ENCODE measurements around the gene CDH4.
"Not testable (repeated sequence)": the region's sequence is repeated elsewhere in the genome, so short reads cannot be mapped to it uniquely, and the experiment has no call there.

Gene CDH4

DNA sequence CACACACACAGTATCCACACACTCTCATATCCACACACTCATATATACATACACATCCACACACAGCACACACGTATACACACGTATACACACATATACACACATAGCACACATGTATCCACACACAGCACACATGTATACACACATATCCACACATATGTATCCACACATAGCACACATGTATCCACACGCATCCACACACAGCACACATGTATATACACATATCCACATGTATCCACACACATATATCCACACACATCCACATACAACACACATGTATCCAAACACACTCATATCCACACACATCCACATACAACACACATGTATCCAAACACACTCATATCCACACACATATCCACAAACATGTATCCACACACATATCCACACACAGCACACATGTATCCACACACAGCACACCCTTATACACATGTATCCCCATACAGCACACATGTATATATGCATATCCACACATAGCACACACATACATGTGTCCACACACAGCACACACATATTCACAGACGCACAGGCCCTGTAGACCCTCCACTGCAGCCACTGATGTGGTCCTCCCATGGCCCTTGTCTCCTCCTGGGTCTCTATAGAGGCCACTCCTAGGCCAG lies 172.1 kb downstream of the CDH4 start:
- no peak for DNase-seq

DNA sequence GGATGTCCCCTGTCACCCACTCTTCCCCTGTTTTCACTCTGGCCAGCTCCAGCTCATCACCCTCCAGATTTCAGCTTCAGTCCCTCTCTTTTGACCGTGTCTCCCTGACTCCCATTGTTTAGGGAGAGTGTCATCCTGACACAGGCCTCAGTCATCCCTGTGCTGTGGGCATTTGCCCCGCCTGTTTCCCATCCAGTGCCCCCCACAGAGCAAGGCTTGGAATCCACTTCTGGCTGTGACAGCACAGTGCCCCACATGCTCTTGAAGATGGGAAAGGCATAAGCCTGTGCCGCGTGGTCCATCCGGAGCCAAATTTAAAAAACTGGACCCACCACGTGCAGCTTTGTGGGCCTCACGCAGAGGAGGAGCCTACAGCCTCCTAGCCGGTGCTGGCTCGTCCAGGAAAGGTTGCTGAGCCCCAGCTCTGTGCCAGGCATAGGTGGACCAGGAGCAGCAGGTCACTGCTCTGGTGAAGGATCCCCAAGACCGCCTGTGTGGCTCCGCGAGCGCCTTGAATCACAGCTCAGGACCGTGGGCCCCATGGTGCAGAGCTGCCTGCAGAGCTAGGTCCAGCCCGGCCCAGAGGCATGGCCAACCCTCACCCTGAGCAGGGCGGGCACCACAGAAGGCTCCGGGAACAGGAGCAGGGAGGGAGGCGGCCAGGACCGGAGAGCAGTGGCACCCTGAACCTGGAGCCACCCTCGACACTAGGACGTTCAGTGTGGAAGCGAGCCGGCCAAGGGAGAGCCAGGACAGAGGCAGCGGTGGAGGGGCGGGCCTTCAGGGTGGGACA lies 172.8 kb downstream of the CDH4 start:
- DNase-seq, result no peak

DNA sequence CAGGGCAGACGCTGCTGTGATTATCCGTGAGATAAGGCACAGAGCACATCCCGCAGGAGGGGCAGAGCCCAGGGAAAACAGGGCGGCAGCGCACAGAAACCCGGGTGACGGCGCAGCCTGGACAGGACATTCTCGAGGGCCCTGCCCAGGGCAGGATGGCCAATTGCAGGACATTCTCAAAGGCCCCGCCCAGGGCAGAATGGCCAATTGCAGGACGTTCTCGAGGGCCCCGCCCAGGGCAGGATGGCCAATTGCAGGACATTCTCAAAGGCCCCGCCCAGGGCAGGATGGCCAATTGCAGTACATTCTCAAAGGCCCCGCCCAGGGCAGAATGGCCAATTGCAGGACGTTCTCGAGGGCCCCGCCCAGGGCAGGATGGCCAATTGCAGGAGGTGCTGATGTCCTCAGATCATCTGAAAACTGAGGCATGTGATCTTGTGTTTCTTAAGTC lies 173.5 kb downstream of the CDH4 start:
- DNase-seq, result not testable (repeated sequence)

DNA sequence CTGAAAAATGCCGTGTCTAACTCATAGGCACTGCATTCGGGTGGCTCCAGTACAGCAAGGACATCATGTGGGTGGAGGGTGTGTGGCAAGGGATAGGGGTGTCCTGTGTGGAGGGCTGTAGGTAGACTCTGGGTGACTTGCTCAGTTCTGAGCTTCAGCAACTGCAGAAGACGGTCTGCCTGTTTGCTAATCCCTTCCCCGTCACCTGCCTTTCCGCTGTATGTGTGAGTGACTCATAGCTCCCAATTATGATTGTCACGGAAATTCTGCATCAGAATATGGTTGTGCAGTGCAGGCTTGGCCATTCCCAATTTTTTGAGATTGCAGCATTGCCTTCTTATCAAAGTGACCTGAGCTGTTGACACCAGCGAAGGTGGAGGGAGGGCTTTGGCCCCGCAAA lies 174.3 kb downstream of the CDH4 start:
- DNase-seq, result no peak

DNA sequence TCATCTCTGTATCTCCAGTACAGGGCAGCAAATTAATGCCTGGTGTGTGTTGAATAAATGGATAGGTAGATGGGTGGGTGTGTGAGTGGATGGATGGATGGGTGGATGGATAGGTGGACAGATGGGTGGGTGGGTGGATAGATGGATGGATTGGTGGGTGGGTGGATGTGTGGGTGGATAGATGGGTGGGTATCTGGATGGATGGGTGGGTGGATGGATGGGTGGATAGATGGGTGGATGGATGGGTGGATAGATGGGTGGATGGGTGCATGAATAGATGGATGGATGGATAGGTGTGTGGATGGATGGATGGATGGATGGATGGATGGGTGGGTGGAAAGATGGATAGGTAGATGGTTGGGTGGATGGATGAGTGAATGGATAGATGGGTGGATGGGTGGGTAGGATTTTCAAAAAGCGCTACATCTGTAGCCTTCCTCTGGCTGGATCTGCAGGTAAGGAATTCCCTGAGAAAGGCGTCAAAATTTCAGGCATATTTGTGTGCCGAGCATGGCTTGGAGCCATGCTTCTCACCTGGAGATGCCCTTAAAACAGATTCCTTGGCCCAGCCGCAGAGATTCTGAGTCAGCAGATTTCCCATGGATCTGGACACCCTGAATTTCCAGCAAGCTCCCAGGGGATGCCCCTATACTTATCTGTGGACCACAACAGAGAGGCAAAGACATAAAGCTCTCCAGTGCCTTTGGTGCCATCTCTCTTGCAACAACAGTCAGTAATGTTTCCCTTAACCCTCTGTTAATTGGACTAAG lies 177.6 kb downstream of the CDH4 start:
- DNase-seq, result no peak

DNA sequence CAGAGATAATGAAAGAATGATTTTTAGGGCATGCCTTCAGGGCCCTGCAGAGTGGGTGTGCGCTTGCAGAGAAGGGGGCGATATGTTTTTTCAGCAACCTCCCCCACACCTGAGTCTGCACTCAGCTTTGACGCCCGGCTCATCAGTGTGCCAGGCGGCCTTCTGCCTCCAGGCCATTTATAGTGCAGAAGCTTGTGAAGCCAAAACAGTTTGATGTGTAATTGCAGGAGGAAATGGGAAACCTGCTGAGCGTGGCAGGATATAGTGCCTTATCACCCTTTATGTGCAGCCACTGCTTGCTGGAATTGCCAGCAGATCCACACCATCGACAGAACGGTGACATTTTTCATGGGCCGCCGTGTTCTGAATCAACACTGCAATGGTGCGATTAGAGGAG lies 178.2 kb downstream of the CDH4 start:
- DNase-seq, result no peak

DNA sequence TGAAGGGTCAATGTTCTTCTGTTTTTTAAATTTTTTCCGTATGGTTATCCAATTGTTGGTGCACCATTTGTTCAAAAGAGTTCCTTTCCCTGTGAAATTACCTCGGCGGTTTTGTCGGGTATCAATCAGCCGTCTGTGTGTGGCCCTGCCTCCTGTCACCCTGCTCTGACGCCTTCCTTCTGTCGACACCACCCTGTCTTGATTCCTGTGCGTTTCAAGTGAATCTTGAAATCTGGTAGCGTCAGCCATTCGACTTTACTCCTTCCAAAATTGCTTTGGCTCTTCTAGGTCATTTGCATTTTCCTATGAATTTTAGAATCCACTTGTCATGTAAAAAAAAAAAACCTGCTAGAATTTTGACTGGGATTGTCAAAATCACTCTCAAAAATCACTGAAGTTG lies 181.1 kb downstream of the CDH4 start:
- DNase-seq, result no peak

DNA sequence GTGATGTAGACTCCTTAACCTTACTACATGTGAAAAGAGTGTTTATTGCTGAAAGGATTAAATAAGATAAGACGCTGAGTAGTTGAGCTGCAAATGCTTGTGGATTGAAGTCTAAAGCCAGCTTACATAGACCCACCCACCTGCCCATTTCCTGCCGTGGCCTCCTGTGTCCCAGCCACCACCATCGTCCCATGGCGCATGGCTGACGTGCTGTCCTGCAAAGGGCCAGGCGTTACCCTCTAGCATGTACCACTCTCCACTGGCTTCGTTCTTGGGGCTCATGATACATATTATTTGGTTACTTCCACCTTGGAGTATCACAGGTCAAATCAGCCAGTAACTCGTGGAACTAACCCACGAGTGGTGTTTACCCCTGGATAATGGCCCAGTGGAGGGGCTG lies 181.8 kb downstream of the CDH4 start:
- DNase-seq, result no peak

DNA sequence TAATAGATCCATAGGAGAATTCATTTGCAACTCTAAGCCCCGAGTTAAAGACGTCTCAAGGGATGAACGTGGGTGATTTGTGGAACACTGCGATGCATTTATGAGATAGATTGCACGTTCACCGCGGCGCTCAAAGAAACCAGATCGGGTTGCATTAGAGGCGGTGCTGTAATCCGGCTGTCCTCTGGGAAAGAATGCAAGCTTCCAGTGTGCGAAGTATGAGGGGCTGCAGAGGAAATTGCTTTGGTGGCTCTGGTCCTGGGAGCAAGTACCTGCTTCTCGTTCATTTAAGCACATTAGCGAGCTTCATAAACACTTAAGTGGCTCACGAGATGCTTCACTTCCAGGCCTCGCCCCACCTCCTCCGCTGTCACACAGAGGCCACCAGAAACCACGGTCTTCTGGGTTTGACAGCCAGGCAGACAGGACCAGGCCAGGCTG lies 182.3 kb downstream of the CDH4 start:
- DNase-seq, result no peak

DNA sequence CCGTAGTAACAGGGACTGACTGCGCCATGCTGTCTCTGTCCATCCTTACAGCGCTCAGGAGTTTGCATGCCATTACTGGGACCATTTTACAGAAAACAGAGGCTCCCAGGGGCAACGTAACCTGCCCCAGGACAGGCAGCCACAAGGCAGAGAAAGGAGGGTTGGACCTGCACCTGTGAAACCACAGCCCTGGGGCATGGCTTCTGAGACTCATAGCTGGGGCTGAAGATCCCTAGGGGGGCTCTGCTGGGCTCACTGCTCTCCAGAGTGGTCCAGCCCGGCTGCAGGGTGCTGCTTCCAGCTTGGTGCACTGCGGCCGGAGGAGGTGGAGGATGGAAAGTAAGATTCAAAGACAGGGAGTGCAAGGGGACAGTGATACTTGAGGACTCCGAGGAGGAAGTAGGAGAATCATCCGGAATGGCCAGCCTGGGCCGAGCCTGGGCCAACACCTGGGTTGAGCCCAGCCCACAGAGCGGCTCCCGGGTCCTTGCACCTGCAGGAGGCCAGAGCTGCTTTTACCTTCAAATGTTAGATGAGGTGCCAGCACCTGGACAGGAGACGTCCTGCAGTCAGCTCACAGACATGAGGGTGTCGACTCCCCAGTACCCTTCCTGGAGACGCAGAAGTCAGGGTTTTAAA lies 183.2 kb downstream of the CDH4 start:
- no peak for DNase-seq

DNA sequence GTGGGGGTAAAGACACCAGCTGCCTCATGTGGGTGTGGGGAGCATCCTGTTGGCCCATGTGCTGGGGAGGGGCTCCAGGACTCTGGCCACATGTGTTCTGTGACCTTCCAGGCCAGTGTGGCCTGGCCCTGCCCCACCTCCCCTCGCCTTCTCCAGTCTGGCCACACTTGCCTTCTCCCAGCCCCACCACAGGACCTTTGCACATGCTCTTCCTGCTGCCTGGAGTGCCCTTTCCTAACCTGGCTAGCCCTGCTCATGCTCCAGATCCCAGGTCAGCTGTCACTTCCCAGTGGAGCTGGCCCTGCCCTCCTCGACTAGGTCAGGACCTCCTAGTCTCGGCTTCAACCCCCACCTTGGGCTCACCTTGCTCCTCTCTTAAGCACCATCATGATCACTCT lies 183.8 kb downstream of the CDH4 start:
- DNase-seq, result no peak

DNA sequence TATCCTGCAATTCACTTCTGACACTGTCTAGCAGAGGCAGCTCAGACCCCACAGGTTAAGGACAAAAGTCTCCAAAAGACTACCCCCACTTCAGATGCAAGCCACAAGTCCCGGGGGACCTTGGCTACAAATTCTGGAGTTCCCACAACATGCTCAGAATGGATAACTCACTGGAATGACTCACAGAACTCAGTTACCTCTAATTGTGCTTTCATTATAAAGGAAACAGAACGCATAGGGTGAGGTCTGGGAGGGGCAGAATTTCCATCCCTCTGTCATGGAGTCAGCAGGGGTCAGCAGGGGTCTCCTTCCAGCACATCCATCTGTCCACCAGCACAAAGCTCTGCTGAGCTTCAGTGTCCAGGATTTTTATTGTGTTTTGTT lies 184.2 kb downstream of the CDH4 start:
- DNase-seq, result no peak

DNA sequence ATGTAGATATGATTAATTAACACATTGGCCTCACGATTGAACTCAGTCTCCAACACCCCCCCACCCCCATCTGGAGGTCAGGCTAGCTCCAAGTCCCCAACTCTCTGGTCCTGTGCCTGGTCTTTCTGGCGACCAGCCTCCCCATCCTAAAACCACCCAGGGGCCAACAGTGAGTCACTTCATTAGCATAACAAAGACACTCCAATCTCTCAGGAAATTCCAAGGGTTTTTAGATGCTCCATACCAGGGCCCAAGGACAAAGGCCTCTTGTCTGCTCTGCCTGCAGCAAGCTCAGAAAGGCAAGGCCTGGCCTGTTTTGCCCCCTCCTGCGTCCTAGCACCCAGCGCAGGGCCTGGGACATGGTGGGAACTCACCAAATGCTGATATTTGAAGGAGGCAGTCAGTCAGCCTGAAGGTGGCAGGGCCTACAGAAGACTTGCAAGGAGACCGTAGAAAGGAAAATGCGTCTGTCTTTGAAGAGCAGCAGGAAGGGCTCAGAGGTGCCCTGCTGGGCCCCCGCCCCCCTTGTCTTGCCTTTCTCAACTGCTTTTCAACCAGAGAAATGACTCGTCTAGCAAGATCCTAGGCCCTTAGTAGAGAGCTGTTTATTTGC lies 184.7 kb downstream of the CDH4 start:
- DNase-seq, result no peak

DNA sequence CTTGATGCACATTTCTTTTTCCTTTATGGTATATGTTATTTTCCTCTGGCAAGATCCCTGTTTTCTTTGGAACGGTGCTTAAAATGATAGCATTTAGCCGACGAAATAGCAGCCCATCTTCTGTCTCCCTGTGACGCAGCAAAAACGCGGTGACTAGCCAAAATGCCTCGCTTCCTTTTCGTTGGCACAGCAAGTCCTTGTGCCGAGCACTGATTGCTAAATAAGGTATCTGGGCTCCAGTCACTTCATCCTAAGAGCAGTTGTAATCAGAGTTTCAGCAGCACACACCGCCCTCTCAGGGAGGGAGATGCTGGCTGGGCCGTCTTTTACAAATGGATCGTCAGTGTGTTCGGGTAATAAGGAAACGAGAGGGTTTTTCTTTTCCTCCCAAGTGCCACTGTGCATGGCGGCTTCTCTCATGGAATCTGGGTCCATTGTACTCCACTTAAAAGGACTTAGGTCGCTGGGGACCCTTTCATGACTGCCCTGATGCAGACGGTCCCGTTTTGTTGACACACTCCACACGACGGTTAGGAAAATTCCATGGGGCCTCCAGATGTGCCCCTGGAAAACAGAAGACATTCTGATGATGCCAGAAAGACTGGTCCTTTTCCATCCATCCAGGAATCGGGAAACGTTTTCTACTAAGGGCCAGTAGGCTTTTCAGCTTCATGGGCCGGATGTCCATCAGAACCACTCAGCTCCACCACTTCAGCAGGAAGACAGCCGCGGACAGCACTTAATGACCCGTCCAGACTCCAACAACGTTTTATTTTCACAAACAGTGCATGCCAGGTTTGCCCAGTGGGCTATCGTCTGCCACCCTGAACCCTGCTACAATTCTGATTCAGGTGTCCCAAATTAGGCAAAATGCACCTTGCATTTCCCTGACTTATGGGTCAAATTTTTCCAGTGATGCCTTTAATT lies 185.5 kb downstream of the CDH4 start:
- DNase-seq, result no peak

DNA sequence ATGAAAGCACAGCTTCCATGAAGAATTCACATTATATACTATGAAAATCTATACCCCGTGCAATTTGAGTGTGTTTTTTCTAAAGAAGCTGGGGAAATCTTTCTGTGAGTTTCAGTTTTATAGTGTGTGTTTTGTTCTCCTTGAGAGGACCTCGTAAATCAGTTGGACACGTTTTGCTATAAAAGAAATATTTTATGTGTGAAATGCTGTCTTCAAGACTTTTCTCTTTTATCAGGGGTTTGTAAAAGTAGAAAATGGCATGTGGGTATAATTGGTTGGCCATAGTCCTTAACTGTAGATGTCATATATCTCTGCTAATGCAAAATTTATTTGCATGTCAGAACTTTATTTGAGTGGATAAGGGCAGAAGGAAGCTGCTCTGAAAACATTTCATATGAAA lies 186.2 kb downstream of the CDH4 start:
- no peak for DNase-seq

DNA sequence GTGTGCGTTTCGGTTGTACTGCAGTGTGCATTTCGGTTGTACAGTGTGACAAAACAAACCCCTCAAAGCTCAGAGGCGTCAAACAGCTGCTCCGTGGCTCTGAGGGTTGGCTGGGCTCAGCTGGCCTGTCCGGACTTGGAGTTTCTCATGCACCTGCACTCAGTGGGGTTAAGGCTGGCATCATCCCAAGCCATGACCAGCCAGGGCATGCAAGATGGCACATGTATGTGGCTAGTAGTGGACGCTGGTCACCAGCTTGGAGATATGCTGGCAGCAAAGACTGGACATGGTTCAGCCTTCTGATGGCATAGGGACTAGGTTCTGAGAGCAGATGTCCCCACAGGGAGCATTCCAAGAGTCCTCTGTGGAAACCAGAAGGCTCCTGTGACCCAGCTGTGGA lies 187.2 kb downstream of the CDH4 start:
- DNase-seq, result no peak

DNA sequence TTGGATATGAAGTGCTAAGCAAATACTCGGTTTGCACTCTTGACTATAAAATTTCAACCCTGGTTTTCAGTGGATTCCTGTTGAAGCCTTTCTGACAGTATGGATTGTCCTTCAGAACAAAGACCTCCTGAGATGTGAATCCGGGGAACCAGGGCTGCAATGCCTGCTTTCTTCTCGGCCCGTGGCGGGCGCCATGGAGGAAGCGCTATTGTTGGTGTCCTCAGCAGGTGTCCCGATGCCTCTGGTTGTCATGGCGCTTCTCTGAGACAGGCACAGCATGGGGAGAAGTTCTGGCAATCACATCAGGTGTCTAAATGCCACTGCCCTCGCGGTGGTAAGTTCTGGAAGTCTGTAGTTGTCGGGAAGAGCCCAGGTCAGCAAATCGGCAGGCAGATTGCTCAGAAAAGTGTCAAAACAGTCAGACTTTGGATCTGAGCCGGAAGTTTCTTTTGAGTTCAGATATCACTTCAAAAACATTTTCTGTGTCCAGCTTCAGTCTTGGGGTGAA lies 188.5 kb downstream of the CDH4 start:
- DNase-seq, result no peak

DNA sequence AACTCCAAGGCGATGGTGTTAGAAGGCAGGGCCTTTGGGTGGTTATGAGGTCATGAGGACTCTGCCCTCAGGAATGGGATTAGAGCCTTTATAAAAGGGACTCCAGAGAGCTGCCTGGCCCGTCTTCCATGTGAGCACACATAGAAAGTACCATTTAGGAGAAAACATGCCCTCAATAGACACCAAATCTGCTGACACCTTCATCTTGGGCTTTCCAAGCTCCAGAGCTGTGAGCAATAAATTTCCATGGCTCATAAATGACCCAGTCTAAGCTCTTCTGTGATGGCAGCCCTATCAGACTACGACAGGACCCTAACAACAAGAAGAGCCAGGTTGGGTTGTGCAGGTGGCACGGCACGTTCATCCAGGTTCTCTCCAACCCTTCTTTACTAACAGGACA lies 189.5 kb downstream of the CDH4 start:
- DNase-seq, result no peak

DNA sequence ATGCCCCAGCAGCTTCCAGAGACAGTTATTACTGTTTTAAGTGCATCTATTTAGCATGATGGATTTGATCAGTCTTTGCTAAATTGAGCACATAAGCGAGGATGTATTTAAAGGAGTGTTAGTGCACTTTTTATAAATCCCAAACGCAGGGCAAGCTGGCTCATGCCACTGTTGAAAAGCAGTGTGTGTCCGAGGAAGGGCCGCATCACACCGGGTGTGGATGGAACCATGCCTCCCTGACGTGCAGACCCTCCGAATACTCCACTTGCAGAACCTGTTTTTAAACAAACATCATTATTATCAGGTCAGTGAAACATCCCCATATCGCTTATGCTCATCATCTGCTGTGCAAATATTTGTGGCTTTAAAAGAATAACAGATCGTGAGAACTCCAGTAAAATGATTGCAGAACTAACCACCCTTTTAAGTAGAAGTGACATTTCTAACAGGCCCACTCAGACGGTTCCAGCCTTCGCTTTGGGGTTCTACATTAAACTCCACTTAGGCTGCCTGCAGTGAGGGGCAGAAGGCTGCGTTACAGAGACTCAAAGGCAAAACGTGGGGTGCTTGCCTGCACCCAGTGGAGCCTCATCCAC lies 190.1 kb downstream of the CDH4 start:
- no peak for DNase-seq

DNA sequence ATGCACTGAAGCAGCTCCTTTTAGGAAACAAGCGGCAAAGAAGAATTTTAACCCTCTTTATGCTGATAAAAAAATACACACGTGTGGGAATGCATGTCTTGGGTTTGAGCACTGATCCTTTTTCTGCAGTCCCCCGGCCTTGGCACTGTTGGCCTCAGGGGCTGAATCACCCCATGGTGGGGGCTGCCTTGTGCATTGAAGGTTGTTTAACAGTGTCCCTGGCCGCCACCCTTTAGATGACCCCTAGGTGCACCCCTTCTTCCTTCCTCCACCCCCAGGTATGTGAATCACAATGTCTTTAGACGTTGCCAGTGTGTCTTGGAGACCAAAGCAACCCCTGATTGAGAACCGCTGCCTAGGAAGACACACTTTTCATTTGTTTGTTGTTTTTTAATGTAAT lies 190.7 kb downstream of the CDH4 start:
- DNase-seq, result no peak

DNA sequence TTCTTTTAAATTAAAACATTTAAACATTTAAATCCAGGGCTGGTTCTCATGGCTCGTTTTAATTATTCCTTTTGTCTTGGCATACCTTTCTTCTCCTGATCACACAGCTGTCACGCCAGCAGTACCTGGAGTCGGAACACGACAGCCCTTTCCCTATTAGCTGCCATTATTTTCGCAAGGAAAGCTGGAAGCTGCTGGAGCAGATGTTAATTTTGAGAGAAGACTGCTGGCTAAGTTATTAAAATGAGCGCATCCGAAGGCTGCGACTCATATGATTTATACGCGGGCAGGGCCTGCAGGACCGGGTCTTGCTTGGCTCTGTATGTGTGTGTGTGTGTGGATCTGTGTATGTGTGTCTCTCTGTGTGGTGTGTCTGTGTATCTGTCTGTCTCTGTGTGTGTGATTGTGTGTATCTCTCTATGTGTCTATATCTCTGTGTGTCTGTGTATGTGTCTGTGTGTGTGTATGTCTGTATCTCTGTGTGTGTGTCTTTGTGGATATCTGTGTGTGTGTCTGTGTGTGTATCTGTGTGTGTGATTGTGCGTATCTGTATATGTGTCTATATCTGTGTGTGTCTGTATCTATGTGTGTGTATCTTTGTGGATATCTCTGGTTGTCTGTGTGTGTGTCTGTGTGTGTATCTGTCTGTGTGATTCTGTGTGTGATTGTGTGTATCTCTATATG lies 191.5 kb downstream of the CDH4 start:
- no peak for DNase-seq
